HG03558 (cell line): Measurements from ENCODE around the gene RPRD1A.
"Not testable (repeated sequence)": the region's sequence is repeated elsewhere in the genome, so short reads cannot be mapped to it uniquely, and the experiment has no call there.

ENCODE experiments used
- ATAC-seq: cut with Tn5 transposase; IDR thresholded peaks from one replicate; pipeline ENCODE4 v1.9.1; 2021; ENCODE audit warnings: moderate number of reproducible peaks; ENCODE audit not compliant: unreplicated experiment; ENCODE audit errors: extremely low read depth

RPRD1A gene, protein sequence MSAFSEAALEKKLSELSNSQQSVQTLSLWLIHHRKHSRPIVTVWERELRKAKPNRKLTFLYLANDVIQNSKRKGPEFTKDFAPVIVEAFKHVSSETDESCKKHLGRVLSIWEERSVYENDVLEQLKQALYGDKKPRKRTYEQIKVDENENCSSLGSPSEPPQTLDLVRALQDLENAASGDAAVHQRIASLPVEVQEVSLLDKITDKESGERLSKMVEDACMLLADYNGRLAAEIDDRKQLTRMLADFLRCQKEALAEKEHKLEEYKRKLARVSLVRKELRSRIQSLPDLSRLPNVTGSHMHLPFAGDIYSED

DNA sequence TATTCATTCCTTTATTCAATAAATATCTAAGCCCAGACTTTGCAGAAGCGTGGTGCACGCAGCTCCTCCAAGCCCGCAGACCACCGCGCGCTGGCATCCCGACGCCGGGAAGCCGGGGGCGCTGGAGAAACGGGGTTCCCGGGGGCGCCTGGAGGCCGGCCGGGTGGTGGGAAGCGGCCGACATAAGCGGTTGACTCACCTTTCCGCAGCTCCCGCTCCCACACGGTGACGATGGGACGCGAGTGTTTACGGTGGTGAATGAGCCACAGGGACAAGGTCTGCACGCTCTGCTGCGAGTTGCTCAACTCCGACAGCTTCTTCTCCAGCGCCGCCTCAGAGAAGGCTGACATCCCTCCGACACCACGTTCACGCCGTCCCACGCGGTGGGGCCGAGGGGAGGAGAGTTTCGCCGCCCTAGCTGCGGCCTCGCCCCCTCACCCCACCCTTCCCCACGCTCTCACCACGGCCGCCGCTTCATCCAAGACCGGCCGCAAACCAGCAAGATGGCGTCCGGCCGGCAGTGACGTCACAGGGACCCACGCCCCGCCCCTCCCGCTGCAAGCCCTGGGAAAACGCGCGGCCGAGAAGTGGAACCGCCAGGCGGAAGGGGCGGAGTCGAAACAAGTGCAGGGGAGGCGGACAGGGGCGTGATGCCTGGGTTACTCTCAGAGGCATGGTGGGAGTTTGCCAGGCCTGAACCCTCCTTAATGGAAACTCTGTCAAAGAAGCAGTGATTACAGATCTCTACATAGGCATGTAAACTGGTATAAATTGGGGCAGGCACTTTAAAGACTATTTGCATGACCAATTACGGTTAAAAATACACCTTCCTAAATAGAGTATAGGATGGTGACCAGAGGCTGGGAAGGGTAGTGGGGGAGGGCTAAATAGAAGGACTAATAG is at the start of gene RPRD1A:
Gene RPRD1A (minus strand): TSS at position 505 of the 903 bp plus-strand sequence. CDS start 155 bp downstream, at position 350.
- peak; percentile 79 for ATAC-seq

DNA sequence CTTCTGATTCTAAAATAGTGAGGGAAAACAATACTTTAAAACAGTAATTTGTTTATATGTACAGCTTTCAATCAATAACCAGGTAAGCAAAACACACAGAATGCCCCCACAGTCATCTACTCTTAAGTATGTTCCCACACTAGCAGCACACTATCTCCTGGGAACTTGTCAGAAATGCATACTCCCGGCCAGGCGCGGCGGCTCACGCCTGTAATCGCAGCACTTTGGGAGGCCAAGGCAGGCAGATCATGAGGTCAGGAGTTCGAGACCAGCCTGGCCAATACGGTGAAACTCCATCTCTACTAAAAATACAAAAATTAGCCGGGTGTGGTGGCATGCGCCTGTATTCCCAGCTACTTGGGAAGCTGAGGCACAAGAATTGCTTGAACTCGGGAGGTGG is 49.4 kb upstream of the RPRD1A start:
- not testable (repeated sequence) for ATAC-seq

DNA sequence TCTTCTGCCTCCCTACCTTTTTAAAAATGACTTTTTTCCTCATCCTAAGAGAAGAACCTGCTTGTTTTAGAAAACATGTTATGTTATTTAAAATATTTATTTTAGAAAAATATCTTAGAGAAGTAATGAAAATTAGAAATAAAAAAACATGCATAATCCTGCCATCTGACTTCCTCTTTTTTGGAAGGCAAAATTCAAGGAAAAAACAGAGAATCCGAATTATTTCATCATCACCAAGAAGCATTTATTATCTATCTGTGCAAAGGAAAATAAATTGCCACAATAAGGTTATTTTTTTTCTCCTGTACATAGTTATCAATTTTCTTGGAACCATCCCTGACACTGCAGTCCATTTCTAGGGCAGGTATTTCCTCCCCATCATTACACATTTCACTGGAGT is 47.4 kb upstream of the RPRD1A start:
- ATAC-seq = no peak

DNA sequence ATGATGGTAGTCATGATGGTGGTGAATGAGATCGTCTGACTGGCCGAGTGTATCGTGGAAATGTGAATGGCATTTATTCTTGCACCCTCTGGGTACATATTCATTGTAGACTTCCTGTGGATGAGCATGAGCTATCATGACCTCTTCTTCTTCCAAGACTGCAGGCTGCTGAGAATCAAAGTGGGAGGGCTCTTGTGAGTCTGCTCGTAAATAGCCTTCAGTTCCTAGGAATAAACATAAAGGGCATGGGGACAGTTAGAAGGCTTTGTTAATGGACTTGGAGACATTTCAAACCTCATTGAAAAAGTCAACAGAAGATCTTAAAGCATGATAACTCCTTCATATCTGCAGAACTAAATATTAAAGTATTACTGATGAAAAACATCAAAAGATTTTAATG is 46.9 kb upstream of the RPRD1A start:
- ATAC-seq = no peak

DNA sequence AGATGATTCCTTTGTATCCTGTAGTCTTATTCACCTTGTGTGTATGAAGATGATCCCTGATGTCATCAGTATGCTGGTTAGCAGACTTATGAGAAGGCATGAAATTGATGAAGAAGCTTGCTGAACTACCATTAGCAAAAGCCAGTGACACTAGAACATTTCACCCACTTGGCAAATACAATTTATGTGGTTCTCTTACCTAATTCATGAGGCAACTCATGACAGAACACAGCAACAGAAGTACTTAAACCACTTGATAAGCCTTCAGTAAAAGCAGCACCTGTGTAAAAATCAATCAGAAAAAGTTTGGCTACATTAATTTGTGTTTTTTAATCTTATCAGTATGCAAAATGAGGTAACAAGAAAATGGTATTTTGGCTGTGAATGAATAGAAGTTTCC is 44.9 kb upstream of the RPRD1A start:
- no peak for ATAC-seq

DNA sequence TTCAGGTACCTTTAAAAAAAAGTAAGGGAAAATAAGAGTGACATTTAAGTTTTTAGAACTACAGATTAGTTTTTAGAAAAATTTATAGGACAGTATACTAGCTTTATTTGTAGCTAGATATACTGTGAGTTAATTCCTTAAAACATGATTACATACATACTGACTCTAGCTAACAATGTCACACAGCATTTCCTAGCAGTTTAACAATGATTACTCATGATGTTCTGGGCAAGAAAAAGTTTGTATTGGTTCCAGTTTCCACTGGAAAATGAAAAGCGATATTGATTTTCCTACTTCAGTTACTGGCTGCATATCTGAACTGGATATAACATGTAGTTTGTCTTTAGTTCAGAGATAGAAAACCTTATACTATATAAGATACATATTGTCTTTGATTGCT is 42.4 kb upstream of the RPRD1A start:
- ATAC-seq = no peak

DNA sequence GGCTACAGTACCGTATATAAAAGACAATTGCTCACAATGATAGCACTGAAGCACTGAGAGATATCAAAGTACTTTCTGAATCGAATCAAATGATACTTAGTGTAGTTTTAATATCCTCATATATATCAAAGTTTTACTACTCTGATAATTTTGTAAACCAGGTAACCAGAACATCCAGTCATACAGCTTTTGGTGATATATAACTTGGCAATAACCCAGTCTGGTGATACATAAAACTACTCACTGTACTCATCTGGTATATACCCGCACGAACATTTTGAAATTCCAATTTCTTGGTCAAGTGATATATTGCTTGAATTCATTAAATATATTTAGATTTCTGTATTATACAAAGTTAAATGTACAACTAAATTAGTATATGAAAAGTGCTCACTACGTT is 41.2 kb upstream of the RPRD1A start:
- ATAC-seq = no peak

DNA sequence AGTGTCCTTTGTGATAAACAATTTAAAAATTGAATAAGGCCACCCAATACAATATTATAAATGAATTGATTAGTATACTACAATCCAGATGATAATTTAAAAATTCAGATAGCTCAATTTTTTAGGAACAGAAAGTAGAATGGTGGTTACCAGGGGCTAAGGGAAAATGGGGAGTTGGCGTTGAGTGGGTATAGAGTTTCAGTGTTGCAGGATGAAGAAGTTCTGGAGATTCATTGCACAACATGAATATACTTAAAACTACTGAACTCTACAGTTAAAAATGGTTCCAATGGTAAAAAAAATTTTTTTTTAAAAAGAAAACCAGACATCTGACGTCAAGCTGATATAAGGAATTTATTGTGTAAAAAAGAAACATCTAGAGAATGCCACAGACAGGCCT is 40.8 kb upstream of the RPRD1A start:
- no peak for ATAC-seq

DNA sequence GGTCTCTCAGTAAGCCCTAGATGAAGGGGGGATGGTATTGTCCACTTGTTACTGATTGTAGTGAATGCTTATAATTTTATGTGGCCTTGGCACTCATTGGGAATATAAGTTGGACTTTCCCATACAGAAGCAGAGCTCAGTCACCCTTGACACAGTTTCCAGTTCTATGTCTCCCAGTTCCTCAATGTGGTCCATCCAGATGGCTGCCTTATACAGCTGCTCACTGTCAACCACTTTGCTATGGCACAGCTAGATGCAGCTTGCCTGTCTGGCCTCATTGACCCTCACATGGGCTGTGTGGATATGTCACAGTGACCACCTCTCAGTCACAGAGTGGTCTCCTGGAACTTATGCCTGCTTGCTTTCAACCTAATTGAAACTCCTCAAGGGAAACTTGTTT is 40.1 kb upstream of the RPRD1A start:
- ATAC-seq = no peak

DNA sequence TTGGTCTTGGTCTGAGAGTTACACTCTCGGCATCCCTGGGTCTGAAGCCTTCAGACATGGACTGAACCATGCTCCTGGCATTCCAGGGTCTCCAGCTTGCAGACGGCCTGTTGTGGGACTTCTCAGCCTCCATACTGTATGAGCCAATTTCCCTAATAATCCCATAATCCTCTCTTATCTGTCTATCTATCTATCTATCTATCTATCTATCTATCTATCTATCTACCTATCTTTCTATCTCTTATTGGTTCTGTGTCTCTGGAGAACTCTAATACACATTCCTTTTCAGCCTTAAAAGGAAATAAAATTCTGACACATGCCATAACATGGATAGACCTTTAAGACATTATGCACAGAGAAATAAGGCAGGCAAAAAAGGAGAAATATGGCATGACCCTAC is 37.4 kb upstream of the RPRD1A start:
- no peak for ATAC-seq

DNA sequence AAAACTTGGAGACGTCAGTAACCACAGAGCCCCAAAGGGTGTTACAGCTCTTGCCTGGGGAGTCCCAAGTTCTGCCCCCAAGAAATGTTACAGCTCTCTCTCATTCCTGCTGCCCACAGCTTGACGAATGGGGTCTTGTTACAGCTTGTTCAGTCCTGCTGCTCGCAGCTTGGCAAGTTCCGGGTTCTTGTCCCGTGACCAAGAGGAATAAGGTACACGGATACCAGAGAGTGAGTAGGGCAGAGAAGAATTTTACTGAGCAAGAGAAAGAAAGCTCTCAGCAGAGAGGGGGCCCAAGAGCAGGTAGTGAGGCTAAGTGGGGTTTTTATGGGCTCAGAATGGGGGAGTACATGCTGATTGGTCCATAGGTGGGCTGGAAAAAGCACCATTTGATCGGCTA is 34.6 kb upstream of the RPRD1A start:
- no peak for ATAC-seq

DNA sequence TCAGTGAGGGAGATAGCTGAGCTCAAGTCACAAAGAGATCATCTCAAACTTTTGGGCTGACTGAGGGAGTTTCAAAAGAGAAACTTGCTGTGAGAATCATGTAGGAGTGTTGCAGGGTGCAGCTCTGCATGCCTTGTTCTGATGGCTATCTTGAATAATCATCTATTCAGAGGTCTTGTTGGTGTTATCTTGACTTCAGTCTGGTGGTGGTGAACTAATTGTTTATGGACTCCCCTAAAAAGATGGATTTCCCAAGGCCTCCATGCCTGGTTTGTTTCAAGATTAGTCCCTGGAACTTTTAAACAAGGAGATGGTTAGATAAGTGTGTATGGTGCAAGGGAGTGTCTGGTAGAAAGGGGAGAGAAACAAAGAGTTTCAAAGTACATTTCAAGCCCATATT is 32.0 kb upstream of the RPRD1A start:
- ATAC-seq = no peak

DNA sequence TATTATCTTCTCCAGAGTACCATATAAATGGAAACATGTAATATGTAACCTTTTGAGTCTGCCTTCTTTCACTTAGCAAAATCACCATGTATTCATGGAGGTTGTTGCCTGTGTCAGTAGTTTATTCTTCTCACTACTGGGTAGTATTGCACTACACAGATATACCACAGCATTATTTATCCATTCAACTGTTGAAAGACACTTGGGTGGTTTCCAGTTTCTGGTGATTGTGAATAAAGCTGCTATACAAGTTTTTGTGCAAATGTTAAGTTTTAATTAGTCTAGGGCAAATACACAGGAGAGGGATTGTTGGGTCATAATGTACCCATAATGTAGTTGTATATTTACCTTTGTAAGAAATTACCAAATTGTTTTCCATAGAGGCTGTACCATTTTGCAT is 29.6 kb upstream of the RPRD1A start:
- no peak for ATAC-seq

DNA sequence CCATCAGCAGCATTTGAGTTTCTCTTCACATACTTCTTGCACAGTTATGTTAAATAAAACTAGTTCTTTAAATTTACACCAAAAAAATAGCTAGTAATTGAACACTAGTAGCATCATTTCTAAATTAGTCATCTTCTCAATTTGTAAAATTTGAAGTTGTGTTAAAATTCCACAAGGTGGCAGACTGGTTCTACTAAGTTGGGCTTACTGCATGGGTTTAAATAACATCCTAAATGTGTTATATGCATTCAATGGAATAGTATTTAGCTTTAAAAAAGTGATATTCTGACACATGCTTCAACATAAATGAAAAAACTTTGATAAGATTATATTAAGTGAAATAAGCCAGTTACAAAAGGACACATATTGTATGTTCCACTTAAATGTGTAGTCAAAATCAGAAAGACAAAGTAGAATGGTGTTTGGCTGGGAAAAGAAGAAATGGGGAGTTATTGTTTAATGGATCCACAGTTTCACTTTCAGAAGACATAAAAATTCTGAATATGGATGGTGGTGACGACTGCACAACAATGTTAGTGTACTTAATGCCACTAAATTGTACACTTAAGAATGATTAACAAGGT is 28.7 kb upstream of the RPRD1A start:
- no peak for ATAC-seq

DNA sequence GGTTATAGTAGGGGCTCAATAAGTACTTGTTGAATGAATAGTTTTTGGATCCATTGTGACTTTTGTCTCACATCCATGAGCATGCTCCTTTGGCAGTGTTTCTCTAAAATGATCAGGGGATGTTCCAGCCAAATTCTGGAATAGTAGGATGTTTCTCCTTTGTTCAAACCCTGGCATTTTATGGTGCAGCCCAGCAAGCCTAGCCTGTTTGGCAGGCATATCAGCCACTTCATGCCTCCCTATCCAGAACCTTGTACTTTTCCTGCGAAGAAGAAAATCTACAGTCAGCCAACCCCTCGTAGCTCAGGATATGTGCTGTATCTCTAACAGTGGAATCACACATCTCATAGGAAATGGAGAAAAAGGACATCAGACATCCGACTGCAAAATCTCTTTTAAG is 27.1 kb upstream of the RPRD1A start:
- no peak for ATAC-seq

DNA sequence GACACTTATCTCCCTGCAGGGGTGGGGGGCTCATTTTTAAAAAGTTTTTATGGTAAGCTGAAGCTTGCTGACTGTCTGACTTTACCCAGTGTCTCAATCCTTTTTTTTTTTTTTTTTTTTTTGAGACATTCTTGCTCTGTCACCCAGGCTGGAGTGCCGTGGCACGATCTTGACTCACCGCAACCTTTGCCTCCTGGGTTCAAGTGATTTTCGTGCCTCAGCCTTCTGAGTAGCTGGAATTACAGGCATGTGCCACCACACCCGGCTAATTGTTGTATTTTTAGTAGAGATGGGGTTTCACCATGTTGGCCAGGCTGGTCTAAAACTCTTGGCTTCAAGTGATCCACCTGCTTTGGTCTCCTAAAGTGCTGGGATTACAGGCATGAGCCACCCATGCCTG is 24.8 kb upstream of the RPRD1A start:
- not testable (repeated sequence) for ATAC-seq

DNA sequence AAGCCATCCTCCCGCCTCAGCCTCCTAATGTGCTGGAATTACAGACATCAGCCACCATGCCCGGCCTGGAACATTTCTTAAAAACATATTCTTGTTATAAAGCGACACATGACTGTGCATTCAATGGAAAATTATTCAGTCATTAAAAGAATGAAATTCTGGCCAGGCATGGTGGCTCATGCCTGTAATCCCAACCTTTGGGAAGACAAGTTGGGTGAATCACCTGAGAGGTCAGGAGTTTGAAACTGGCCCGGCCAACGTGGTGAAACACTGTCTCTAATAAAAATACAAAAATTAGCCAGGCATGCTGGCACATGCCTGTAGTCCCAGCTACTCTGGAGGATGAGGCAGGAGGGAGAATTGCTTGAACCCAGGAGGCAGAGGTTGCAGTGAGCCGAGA is 21.6 kb upstream of the RPRD1A start:
- no peak for ATAC-seq

DNA sequence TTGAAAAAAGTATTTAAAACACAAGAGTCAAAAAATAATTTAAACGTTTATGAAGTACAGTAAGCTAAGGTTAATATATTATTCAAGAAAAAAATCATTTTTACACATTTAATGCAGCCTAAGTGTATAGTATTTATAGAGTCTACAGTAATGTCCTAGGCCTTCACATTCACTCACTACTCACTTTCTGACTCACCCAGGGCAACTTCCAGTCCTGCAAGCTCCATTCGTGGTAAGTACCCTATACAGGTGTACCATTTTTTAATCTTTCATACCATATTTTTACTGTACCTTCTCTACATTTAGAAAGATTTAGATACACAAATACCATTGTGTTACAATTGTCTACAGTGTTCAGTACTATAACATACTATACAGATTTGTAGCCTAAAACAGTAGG is 20.9 kb upstream of the RPRD1A start:
- ATAC-seq = no peak

DNA sequence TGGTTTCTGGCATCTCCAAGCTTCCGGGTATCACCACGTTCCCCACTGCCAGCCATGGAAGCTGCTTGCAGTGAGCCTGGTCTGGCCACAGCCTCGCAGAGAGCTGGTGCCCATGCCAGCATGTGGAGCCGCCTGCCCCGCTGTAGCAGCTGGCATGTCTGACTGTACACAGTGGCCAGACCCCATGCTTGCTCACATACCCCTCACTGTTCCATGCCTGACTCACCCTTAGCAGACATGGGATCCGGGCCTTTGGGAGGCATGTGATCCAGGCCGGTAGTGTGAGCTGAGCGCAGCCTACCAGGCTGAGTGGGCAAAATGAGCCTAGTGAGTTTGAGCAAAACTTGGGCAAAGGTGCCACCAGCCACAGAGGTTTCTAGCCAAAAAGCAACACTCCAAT is 18.8 kb upstream of the RPRD1A start:
- ATAC-seq = no peak

DNA sequence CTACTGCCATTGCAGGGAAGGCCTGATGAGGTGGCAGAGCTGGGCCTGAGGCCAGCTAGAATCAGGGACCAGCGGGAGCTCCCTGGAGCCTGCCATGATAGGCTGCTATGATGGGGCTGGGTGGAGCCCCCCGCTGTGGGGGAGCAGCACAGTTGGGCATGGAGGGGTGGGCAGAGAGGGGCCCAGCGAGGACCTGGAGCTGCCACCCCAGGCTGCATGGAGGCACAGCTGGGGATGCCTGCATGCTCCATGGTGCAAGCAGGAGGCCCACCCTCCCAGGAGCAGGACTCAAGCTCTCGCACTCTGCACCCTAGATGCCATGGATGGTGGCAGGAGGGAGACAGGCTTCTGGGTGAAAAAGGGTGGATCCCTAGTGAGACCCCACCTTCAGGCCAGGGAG is 17.8 kb upstream of the RPRD1A start:
- no peak for ATAC-seq

DNA sequence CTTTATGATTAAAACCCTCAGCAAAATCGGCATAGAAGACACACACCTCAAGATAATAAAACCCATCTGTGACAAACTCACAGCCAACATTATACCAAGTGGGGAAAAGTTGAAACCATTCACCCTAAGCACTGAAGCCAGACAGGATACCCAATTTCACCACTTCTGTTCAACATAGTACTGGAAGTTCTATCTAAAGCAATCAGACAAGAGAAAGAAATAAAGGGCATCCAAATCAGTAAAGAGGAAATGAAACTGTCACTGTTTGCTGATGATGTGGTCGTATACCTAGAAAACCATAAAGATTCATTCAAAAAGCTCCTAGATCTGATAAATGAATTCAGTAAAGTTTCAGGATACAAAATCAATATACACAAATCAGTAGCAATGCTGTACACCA is 16.4 kb upstream of the RPRD1A start:
- no peak for ATAC-seq
